GM12878 (cell line): Measurements from ENCODE around the gene CNTNAP5. TPM values are rescaled to one million over a fixed set of nuclear protein-coding genes. Genes with fewer than 3 reads are reported as not detected.

Source experiments
- ATAC-seq: fragments of 200-7000 bp; cut with Tn5 transposase; 3 replicates; pipeline ENCODE4 v1.9.1; 2020; ENCODE audit warnings: mild to moderate bottlenecking, moderate library complexity
- BruUV-seq: library from RNA; stranded (reverse); fragments of 400-500 nt; replicated peaks from 2 replicates; lab custom pipeline; 2021; lab: Mats Ljungman, UMichigan
- CTCF ChIA-PET: fragments of 300-600 bp; sonication (Branson Sonifier 250); formaldehyde crosslinking; extraction: SDS; loops from one replicate; lab custom pipeline; 2021; ENCODE audit warnings: inconsistent platforms; lab: Yijun Ruan, JAX
- POLR2A ChIA-PET: fragments of 350-600 bp; formaldehyde crosslinking; extraction: SDS; loops from one replicate; lab custom pipeline; 2021; ENCODE audit warnings: inconsistent platforms; lab: Charles Lee
- RAD21 ChIA-PET: fragments of 300-600 bp; sonication (Branson Sonifier 250); formaldehyde crosslinking; loops from one replicate; lab custom pipeline; 2023; ENCODE audit warnings: antibody characterized with exemption; ENCODE audit not compliant: unreplicated experiment; lab: Charles Lee
- SMC1A ChIA-PET: fragments of 300-600 bp; sonication (Branson Sonifier 250); formaldehyde crosslinking; loops from one replicate; lab custom pipeline; 2023; ENCODE audit not compliant: unreplicated experiment, uncharacterized antibody; lab: Charles Lee
- DNase-seq: peaks from one replicate; pipeline ENCODE4 v3.0.0-alpha.2; 2011; ENCODE audit warnings: low read depth, low spot score
- FAIRE-seq: peaks from 3 replicates; lab custom pipeline; 2011; peaks lifted over from hg19 to GRCh38; lab: Jason Lieb, UNC
- H2AFZ ChIP-seq: 2 replicates; pipeline ENCODE4 v1.6.0; 2011; ENCODE audit warnings: low read depth, low read length, control low read depth; ENCODE audit not compliant: control insufficient read depth
- H3K27ac ChIP-seq: 2 replicates; pipeline ENCODE4 v1.5.1; 2011; ENCODE audit warnings: control low read depth; ENCODE audit not compliant: control insufficient read depth, insufficient read depth
- H3K27me3 ChIP-seq, 2 experiments: replicated peaks in 1 of 2; 2 replicates each; pipeline versions ENCODE4 v1.6.0 to v1.6.1; 2011; ENCODE audit warnings: low read length in 1 of 2; ENCODE audit not compliant: control insufficient read depth in 2 of 2, insufficient read depth in 2 of 2
- H3K36me3 ChIP-seq, 2 experiments: 2 replicates each; pipeline ENCODE4 v1.5.1; 2011; ENCODE audit warnings: low read length in 1 of 2; ENCODE audit not compliant: control insufficient read depth in 2 of 2, insufficient read depth in 2 of 2
- H3K4me1 ChIP-seq: 2 replicates; pipeline ENCODE4 v1.6.1; 2011; ENCODE audit warnings: mild to moderate bottlenecking, low read length, moderate library complexity, mixed read lengths; ENCODE audit not compliant: control insufficient read depth, insufficient read depth
- H3K4me2 ChIP-seq: 2 replicates; pipeline ENCODE4 v1.6.0; 2011; ENCODE audit warnings: control low read depth; ENCODE audit not compliant: control insufficient read depth, insufficient read depth
- H3K4me3 ChIP-seq: fragments of 200-600 bp; sonication (generic); 2 replicates; pipeline ENCODE4 v1.5.1; 2016
- H3K79me2 ChIP-seq: 2 replicates; pipeline ENCODE4 v1.6.0; 2011; ENCODE audit warnings: low read length; ENCODE audit not compliant: control insufficient read depth, insufficient read depth
- H3K9ac ChIP-seq: 2 replicates; pipeline ENCODE4 v1.8.0; 2011; ENCODE audit warnings: low read length, control low read depth, mixed read lengths; ENCODE audit not compliant: control insufficient read depth, insufficient read depth
- H3K9me3 ChIP-seq: replicated peaks from 3 replicates; pipeline ENCODE4 v1.5.1; 2011; ENCODE audit warnings: mild to moderate bottlenecking, low read length; ENCODE audit not compliant: control insufficient read depth, insufficient read depth
- H4K20me1 ChIP-seq: 2 replicates; pipeline ENCODE4 v1.6.0; 2011; ENCODE audit not compliant: control insufficient read depth, insufficient read depth
- BACH1 ChIP-seq: fragments of 450-650 bp; IDR thresholded peaks from 2 replicates; pipeline ENCODE4 v1.6.1; 2017; ENCODE audit warnings: mild to moderate bottlenecking, borderline replicate concordance
- CHD1 ChIP-seq: IDR thresholded peaks from 2 replicates; pipeline ENCODE4 v1.6.1; 2012; ENCODE audit warnings: low read depth, low read length, improper control_type of control experiment
- FOS ChIP-seq: IDR thresholded peaks from 3 replicates; pipeline ENCODE4 v1.6.1; 2011; ENCODE audit warnings: borderline replicate concordance; ENCODE audit not compliant: insufficient read length; ENCODE audit errors: extremely low read depth
- HDGF ChIP-seq: fragments of 450-650 bp; IDR thresholded peaks from 2 replicates; pipeline ENCODE4 v1.6.1; 2016; ENCODE audit warnings: antibody characterized with exemption
- LARP7 ChIP-seq: fragments of 450-650 bp; IDR thresholded peaks from 2 replicates; pipeline ENCODE4 v1.6.1; 2017; ENCODE audit warnings: mild to moderate bottlenecking
- NR2F1 ChIP-seq: fragments of 450-650 bp; conservative IDR thresholded peaks from 2 replicates; pipeline ENCODE4 v1.6.1; 2017; ENCODE audit warnings: mild to moderate bottlenecking
- RUNX3 ChIP-seq: IDR thresholded peaks from 2 replicates; pipeline ENCODE4 v1.6.1; 2012; ENCODE audit warnings: low read length, inconsistent platforms
- SMARCA5 ChIP-seq: fragments of 450-650 bp; IDR thresholded peaks from 2 replicates; pipeline ENCODE4 v1.6.1; 2017; ENCODE audit warnings: mild to moderate bottlenecking
- TAF1 ChIP-seq: IDR thresholded peaks from 2 replicates; pipeline ENCODE4 v1.6.1; 2011; ENCODE audit warnings: mild to moderate bottlenecking, low read depth, low read length, borderline replicate concordance
- ZNF687 ChIP-seq: fragments of 450-650 bp; IDR thresholded peaks from 2 replicates; pipeline ENCODE4 v1.6.1; 2017; ENCODE audit warnings: mild to moderate bottlenecking, moderate library complexity
- WGBS: methylation state at CpG from one replicate; pipeline ENCODE4 v1.1.6; 2016; ENCODE audit warnings: low lambda C conversion rate; ENCODE audit not compliant: insufficient replicate concordance, insufficient coverage; ENCODE audit errors: missing lambda C conversion rate; 5-methylcytosine and 5-hydroxymethylcytosine counted together
- in situ Hi-C: fragments of 300-500 bp; cut with MboI; formaldehyde crosslinking; loops from 9 replicates; pipeline ENCODE4 v1.14.3; 2018; ENCODE audit warnings: mixed read lengths
- intact Hi-C: fragments of 100-400 bp; cut with micrococcal nuclease; formaldehyde crosslinking; loops from one replicate; pipeline ENCODE4 v1.14.2; 2022; ENCODE audit not compliant: unreplicated experiment
- polyA plus RNA-seq, 11 experiments: library from polyadenylated mRNA; depleted of rRNA in 4 of 11; unstranded in 6 of 11; stranded (reverse) in 5 of 11; fragments of >200 nt; fragmentation: Nextera tagmentation in 4 of 11; fragmentation: Illumina TruSeq in 1 of 11; extraction: Ambion mirVana in 4 of 11; extraction: Trizol in 1 of 11; gene quantifications; 1 replicate in 1 of 11; 2 replicates in 10 of 11; pipeline versions ENCODE4 v1.2.1 to v1.2.3, GENCODE V29; 2011 to 2016; ENCODE audit warnings: inconsistent platforms in 2 of 11, missing spikeins in 2 of 11, low read depth in 1 of 11
- total RNA-seq, 4 experiments: library from RNA; depleted of rRNA in 3 of 4; stranded (reverse); fragments of >200 nt in 3 of 4; fragmentation: Illumina TruSeq in 1 of 4; extraction: Trizol in 1 of 4; gene quantifications; 2 replicates each; pipeline versions ENCODE4 v1.2.1 to v1.2.3, GENCODE V29; 2013 to 2021
- TF ChIP-seq, protein P1 (sequence below): fragments of 450-650 bp; formaldehyde crosslinking; IDR thresholded peaks from 2 replicates; pipeline ENCODE4 v1.4.0; 2020; ENCODE audit warnings: mild to moderate bottlenecking, moderate library complexity

CNTNAP5 gene
- total and polyA plus RNA-seq, 10 of the 15 experiments (the other 5 are each of a cell fraction or from before 2014, with no cell fraction given) = not detected

DNA sequence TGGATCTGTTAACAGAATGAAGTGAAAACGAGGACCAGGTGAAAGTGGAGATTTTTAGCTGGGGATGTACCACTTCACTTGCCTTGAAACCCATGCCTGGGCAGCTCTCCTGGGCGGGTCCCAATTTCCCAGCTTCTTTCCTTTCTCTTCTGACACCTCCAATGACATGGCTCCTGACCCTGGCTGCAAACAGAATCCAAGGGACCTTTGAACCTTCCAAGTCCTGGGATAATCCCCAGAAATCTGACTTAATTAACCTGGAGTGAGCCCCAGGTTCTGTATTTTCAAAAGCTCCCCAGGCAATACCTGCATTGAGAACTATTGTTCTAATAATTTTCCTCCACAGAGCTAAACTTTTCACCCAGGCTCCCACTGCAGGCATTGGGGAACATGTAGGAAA, 495.9 kb downstream of the CNTNAP5 start:
- WGBS = 0% methylated on average over 2 of the region's 2 CpGs
- no peaks in the 10 kb centered on the region for H3K9me3 ChIP-seq
- H4K20me1 ChIP-seq = no peaks in the 10 kb centered on the region
- no peak for ATAC-seq
- H3K27me3 ChIP-seq = no peaks in the 10 kb centered on the region
- no peak overlapping the region for H3K27ac ChIP-seq
- intact Hi-C loops (no loop called here), in situ Hi-C loops (no loop called here)
- SMC1A ChIA-PET = no interaction called here
- H3K4me3 ChIP-seq = no peak overlapping the region
- no peaks in the 10 kb centered on the region for H3K79me2 ChIP-seq
- no peak for FAIRE-seq
- H3K4me1 ChIP-seq = no peaks in the 10 kb centered on the region
- no peak overlapping the region for H3K4me2 ChIP-seq
- no TSS peak for BruUV-seq
- POLR2A ChIA-PET = no interaction called here
- CTCF ChIA-PET = no interaction called here
- DNase-seq = no peak
- H3K36me3 ChIP-seq = no peaks in the 10 kb centered on the region
- H2AFZ ChIP-seq = no peak overlapping the region
- no peak for TF ChIP-seq LARP7
- no peak for TF ChIP-seq TAF1
- H3K9ac ChIP-seq = no peak overlapping the region
- RAD21 ChIA-PET = no interaction called here

GRCh38 chr2:124523096-124523495, 498.0 kb downstream of the CNTNAP5 start:
- no peak for DNase-seq
- RAD21 ChIA-PET = no interaction called here
- CTCF ChIA-PET = no interaction called here
- ATAC-seq = no peak
- FAIRE-seq = no peak
- no peak overlapping the region for H2AFZ ChIP-seq
- no peak overlapping the region for H3K4me2 ChIP-seq
- no peaks in the 10 kb centered on the region for H4K20me1 ChIP-seq
- H3K27me3 ChIP-seq = no peaks in the 10 kb centered on the region
- H3K79me2 ChIP-seq = no peaks in the 10 kb centered on the region
- SMC1A ChIA-PET = no interaction called here
- H3K27ac ChIP-seq = no peak overlapping the region
- no peak overlapping the region for H3K4me3 ChIP-seq
- intact Hi-C loops (no loop called here), in situ Hi-C loops (no loop called here)
- H3K36me3 ChIP-seq = no peaks in the 10 kb centered on the region
- POLR2A ChIA-PET = no interaction called here
- no peak for TF ChIP-seq BACH1
- no peak for TF ChIP-seq FOS
- no peak for TF ChIP-seq HDGF
- no peak for TF ChIP-seq NR2F1
- TF ChIP-seq CHD1 = no peak
- TF ChIP-seq SMARCA5 = no peak
- no peak for TF ChIP-seq ZNF687
- TF ChIP-seq, protein P1, sequence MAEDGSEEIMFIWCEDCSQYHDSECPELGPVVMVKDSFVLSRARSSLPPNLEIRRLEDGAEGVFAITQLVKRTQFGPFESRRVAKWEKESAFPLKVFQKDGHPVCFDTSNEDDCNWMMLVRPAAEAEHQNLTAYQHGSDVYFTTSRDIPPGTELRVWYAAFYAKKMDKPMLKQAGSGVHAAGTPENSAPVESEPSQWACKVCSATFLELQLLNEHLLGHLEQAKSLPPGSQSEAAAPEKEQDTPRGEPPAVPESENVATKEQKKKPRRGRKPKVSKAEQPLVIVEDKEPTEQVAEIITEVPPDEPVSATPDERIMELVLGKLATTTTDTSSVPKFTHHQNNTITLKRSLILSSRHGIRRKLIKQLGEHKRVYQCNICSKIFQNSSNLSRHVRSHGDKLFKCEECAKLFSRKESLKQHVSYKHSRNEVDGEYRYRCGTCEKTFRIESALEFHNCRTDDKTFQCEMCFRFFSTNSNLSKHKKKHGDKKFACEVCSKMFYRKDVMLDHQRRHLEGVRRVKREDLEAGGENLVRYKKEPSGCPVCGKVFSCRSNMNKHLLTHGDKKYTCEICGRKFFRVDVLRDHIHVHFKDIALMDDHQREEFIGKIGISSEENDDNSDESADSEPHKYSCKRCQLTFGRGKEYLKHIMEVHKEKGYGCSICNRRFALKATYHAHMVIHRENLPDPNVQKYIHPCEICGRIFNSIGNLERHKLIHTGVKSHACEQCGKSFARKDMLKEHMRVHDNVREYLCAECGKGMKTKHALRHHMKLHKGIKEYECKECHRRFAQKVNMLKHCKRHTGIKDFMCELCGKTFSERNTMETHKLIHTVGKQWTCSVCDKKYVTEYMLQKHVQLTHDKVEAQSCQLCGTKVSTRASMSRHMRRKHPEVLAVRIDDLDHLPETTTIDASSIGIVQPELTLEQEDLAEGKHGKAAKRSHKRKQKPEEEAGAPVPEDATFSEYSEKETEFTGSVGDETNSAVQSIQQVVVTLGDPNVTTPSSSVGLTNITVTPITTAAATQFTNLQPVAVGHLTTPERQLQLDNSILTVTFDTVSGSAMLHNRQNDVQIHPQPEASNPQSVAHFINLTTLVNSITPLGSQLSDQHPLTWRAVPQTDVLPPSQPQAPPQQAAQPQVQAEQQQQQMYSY (CRISPR knock-in tag) = no peak
- TF ChIP-seq RUNX3 = no peak
- H3K4me1 ChIP-seq = no peaks in the 10 kb centered on the region
- H3K9me3 ChIP-seq = no peaks in the 10 kb centered on the region
- WGBS = 16% methylated on average over 3 of the region's 3 CpGs
- no TSS peak for BruUV-seq
- no peak overlapping the region for H3K9ac ChIP-seq
